ENCODE results near the gene CEP170B.
"Not testable (repeated sequence)": the region's sequence is repeated elsewhere in the genome, so short reads cannot be mapped to it uniquely, and the experiment has no call there.

CEP170B gene

GRCh38 chr14:104888489-104889374 is 23.7 kb downstream of the CEP170B start:
- ChIA-PET POLR2A (no interaction called here), CTCF (interaction anchor here (1.0 kb wide), 1 partner anchor 120 kb away, joined by 3 read pairs; no protein-coding TSS in a partner anchor)
- no peak for TF ChIP-seq CTCF (IDR thresholded peaks at IDR 0.05; ENCODE audit: insufficient read depth, low read length, missing control alignments)
- DNase-seq (ENCODE audit: low read depth, low spot score), result no peak
- H3K4me3 ChIP-seq (ENCODE audit: low read depth, low read length), result no peak overlapping the region

- no peak overlapping the region for H3K4me3 ChIP-seq (ENCODE audit: low read depth, low read length)
- POLR2A ChIA-PET, result no interaction called here
- TF ChIP-seq CTCF (IDR thresholded peaks at IDR 0.05; ENCODE audit: insufficient read depth, low read length, missing control alignments), result no peak
- no peak for DNase-seq (ENCODE audit: low read depth, low spot score)
- CTCF ChIA-PET, result no interaction called here
Measured at GRCh38 chr14:104889375-104889757, 24.3 kb downstream of the CEP170B start.

DNA sequence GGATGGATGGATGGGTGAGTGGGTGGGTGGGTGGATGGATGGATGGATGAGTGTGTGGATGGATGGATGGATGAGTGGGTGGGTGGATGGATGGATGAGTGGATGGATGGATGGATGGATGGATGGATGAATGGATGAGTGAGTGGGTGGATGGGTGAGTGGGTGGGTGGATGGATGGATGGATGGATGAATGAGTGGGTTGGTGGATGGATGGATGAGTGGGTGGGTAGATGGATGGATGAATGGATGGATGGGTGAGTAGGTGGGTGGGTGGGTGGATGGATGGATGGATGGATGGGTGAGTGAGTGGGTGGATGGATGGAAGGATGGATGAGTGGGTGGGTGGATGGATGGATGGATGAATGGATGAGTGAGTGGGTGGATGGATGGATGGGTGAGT is 25.2 kb downstream of the CEP170B start:
- POLR2A ChIA-PET; CTCF ChIA-PET; H3K4me3 ChIP-seq (ENCODE audit: low read depth, low read length); DNase-seq (ENCODE audit: low read depth, low spot score): not testable (repeated sequence)

GRCh38 chr14:104891121-104891551 is 26.1 kb downstream of the CEP170B start:
- TF ChIP-seq CTCF (IDR thresholded peaks at IDR 0.05; ENCODE audit: insufficient read depth, low read length, missing control alignments), result no peak
- DNase-seq (ENCODE audit: low read depth, low spot score), result no peak
- no peak overlapping the region for H3K4me3 ChIP-seq (ENCODE audit: low read depth, low read length)
- ChIA-PET POLR2A (no interaction called here), CTCF (interaction anchor here (1.0 kb wide), 1 partner anchor 154 kb away, joined by 3 read pairs; no protein-coding TSS in a partner anchor)

- CTCF ChIA-PET, result interaction anchor here (1.0 kb wide), 2 partner anchors 153 to 154 kb away, joined by 3 read pairs; no protein-coding TSS in a partner anchor
- POLR2A ChIA-PET, result no interaction called here
- H3K4me3 ChIP-seq (ENCODE audit: low read depth, low read length), result no peak overlapping the region
- no peak for DNase-seq (ENCODE audit: low read depth, low spot score)
- no peak for TF ChIP-seq CTCF (IDR thresholded peaks at IDR 0.05; ENCODE audit: insufficient read depth, low read length, missing control alignments)
Measured at GRCh38 chr14:104891664-104892530, 26.8 kb downstream of the CEP170B start.

GRCh38 chr14:104892531-104893434 is 27.7 kb downstream of the CEP170B start:
- ChIA-PET CTCF (interaction anchor here (1.0 to 4.8 kb wide), 4 partner anchors 81 to 154 kb away, joined by 3 to 59 read pairs (median 16); no protein-coding TSS in a partner anchor), POLR2A (no interaction called here)
- no peak for DNase-seq (ENCODE audit: low read depth, low spot score)
- TF ChIP-seq CTCF (IDR thresholded peaks at IDR 0.05; ENCODE audit: insufficient read depth, low read length, missing control alignments), result no peak
- no peak overlapping the region for H3K4me3 ChIP-seq (ENCODE audit: low read depth, low read length)

Measured in AG04449 (cell line).